GM12873 (cell line): Measurements from ENCODE around the gene FABP1.

Source experiments
- CTCF ChIP-seq: IDR thresholded peaks from 2 replicates; pipeline ENCODE4 v1.5.1; 2012; ENCODE audit warnings: low read depth, mild to moderate bottlenecking, moderate library complexity, low read length, control low read depth; ENCODE audit not compliant: insufficient read depth; ENCODE audit errors: missing control alignments

Gene FABP1

GRCh38 chr2:88167740-88168139 lies 39.9 kb upstream of the FABP1 start:
- TF ChIP-seq CTCF = no peak

GRCh38 chr2:88165332-88166003 lies 37.6 kb upstream of the FABP1 start:
- TF ChIP-seq CTCF = no peak

- TF ChIP-seq CTCF = no peak
Observed at GRCh38 chr2:88161446-88162244, 33.8 kb upstream of the FABP1 start.

GRCh38 chr2:88160517-88160916 lies 32.7 kb upstream of the FABP1 start:
- no peak for TF ChIP-seq CTCF

GRCh38 chr2:88159955-88160415 lies 32.1 kb upstream of the FABP1 start:
- peak; percentile 77 for TF ChIP-seq CTCF

- no peak for TF ChIP-seq CTCF
Observed at GRCh38 chr2:88159481-88159880, 31.6 kb upstream of the FABP1 start.

- no peak for TF ChIP-seq CTCF
Observed at GRCh38 chr2:88148929-88149438, 21.1 kb upstream of the FABP1 start.
